ENCODE measurements around the gene CAB39L. TPM values are rescaled to one million over a fixed set of nuclear protein-coding genes. Genes with fewer than 3 reads are reported as not detected.

Gene CAB39L
- total and polyA plus RNA-seq, 2 donors (not counting 3 experiments of a cell fraction or from before 2014, with no cell fraction given): 3.1 to 7.2 TPM

DNA sequence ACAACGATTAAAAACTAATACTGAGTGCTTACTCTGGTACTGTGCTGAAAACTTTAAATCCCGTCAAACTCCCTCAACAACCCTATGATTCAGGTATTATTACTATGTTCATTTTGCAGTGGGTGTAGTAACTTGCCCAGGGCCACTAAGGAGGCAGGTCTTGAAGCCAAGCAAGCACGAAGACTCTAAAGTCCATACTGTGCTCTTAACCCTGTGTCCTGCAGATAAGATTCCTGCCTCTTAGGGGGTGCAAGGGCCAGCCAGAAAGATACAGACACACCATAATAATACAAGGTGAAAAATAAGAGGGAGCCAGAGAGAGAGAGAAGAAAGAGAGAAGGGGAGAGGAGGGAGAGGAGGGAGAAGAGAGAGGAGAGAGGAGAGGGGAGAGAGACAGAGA is 100.6 kb downstream of the CAB39L start:
- BruUV-seq (replicated peaks): no TSS peak

More for the DNA sequence above, 100.6 kb downstream of the CAB39L start:
- Histone ChIP-seq H3K79me2 (ENCODE audit: control insufficient read depth, insufficient read depth, low read length) (no peaks in the 10 kb centered on the region), H2AFZ (ENCODE audit: low read depth, low read length) (no peak overlapping the region), H4K20me1 (replicated peaks; ENCODE audit: control insufficient read depth, extremely low read depth, insufficient read depth, low read length) (no peaks in the 10 kb centered on the region), H3K27me3 (ENCODE audit: control insufficient read depth in 2 of 2, insufficient read depth in 2 of 2, low read length in 2 of 2) (no peaks in the 10 kb centered on the region), H3K4me2 (ENCODE audit: insufficient read depth, low read length) (no peak overlapping the region), H3K9me1 (replicated peaks; ENCODE audit: control insufficient read depth, extremely low read depth, insufficient read depth, low read length) (no peaks in the 10 kb centered on the region), H3K4me1 (ENCODE audit: control insufficient read depth, extremely low read depth, insufficient read depth, low read length) (no peaks in the 10 kb centered on the region), H3K9ac (replicated peaks; ENCODE audit: extremely low read depth, insufficient read depth, low read length) (no peak overlapping the region), H3K9me3 (replicated peaks; ENCODE audit: control insufficient read depth, insufficient read depth, low read length) (no peaks in the 10 kb centered on the region), H3K27ac (ENCODE audit: insufficient read depth, low read depth, low read length) (no peak overlapping the region), H3K4me3 (replicated peaks in 1 of 3; ENCODE audit: insufficient read depth in 1 of 3, low read depth in 1 of 3, low read length in 3 of 3) (no peak overlapping the region), H3K36me3 (ENCODE audit: control insufficient read depth in 2 of 2, extremely low read depth in 1 of 2, insufficient read depth in 2 of 2, low read length in 2 of 2) (no peaks in the 10 kb centered on the region)
- FAIRE-seq: no peak
- TF ChIP-seq JUN (IDR thresholded peaks at IDR 0.05; ENCODE audit: borderline replicate concordance, insufficient read depth, insufficient read length, low read depth) (no peak), MAX (IDR thresholded peaks at IDR 0.05; ENCODE audit: insufficient read depth, insufficient read length) (no peak), MYC (IDR thresholded peaks at IDR 0.05; ENCODE audit: low read depth, low read length) (no peak), POLR2AphosphoS5 (IDR thresholded peaks at IDR 0.05; ENCODE audit: insufficient read depth, low read depth, low read length) (no peak), FOS (IDR thresholded peaks at IDR 0.05; ENCODE audit: borderline replicate concordance, insufficient read depth, low read length) (no peak), EZH2 (IDR thresholded peaks at IDR 0.05; ENCODE audit: borderline replicate concordance, low read depth, low read length, severe bottlenecking) (no peak), GATA2 (IDR thresholded peaks at IDR 0.05; ENCODE audit: insufficient read depth, insufficient read length, low read depth, low read length) (no peak), POLR2A (IDR thresholded peaks at IDR 0.05; ENCODE audit: low read depth, low read length) (no peak)
- TF ChIP-seq, protein P1, sequence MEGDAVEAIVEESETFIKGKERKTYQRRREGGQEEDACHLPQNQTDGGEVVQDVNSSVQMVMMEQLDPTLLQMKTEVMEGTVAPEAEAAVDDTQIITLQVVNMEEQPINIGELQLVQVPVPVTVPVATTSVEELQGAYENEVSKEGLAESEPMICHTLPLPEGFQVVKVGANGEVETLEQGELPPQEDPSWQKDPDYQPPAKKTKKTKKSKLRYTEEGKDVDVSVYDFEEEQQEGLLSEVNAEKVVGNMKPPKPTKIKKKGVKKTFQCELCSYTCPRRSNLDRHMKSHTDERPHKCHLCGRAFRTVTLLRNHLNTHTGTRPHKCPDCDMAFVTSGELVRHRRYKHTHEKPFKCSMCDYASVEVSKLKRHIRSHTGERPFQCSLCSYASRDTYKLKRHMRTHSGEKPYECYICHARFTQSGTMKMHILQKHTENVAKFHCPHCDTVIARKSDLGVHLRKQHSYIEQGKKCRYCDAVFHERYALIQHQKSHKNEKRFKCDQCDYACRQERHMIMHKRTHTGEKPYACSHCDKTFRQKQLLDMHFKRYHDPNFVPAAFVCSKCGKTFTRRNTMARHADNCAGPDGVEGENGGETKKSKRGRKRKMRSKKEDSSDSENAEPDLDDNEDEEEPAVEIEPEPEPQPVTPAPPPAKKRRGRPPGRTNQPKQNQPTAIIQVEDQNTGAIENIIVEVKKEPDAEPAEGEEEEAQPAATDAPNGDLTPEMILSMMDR (IDR thresholded peaks at IDR 0.05; ENCODE audit: extremely low read depth in 1 of 2, insufficient read depth in 1 of 2, low read depth in 1 of 2, low read length in 2 of 2): no peak
- ChIA-PET CTCF (interaction anchor here (1.3 to 1.4 kb wide), 2 partner anchors 8 to 25 kb away, joined by 3 to 5 read pairs; no protein-coding TSS in a partner anchor), POLR2A (no interaction called here)
- dilution Hi-C loops (cut with MboI; ENCODE audit: extremely low pct_ligation_motif_present, low sequenced_read_pairs): no loop called here
- intact Hi-C loops (cut with micrococcal nuclease): no loop called here
- DNase-seq (ENCODE audit: low read depth, low spot score): no peak

All from endothelial cell of umbilical vein (primary cell).